GM23338 (cell line): ENCODE results near the gene AP4M1. TPM values are rescaled to one million over a fixed set of nuclear protein-coding genes. Genes with fewer than 3 reads are reported as not detected.

ENCODE experiments used
- ATAC-seq: fragments of 200-7000 bp; cut with Tn5 transposase; 3 replicates; pipeline ENCODE4 v1.9.1; 2020
- DNase-seq: peaks from one replicate; pipeline ENCODE4 v3.0.0-alpha.2; 2015; ENCODE audit warnings: low spot score
- H2AFZ ChIP-seq: fragments of 200-600 bp; sonication (generic); 2 replicates; pipeline ENCODE4 v1.8.0; 2016; ENCODE audit warnings: antibody characterized with exemption, mild to moderate bottlenecking, moderate library complexity
- H3F3A ChIP-seq: fragments of 200-600 bp; sonication (generic); replicated peaks from 2 replicates; pipeline ENCODE4 v1.8.0; 2017; ENCODE audit warnings: antibody characterized with exemption, mixed run types, low read depth
- H3K27ac ChIP-seq: fragments of 200-600 bp; sonication (generic); 2 replicates; pipeline ENCODE4 v1.6.1; 2016; ENCODE audit warnings: low read depth
- H3K27me3 ChIP-seq: fragments of 200-600 bp; sonication (generic); 2 replicates; pipeline ENCODE4 v1.8.0; 2016; ENCODE audit warnings: mild to moderate bottlenecking, mixed run types, moderate library complexity; ENCODE audit not compliant: insufficient read depth
- H3K36me3 ChIP-seq: fragments of 200-600 bp; sonication (generic); 2 replicates; pipeline ENCODE4 v1.8.0; 2016; ENCODE audit warnings: mild to moderate bottlenecking; ENCODE audit not compliant: insufficient read depth
- H3K4me1 ChIP-seq: fragments of 200-600 bp; sonication (generic); 2 replicates; pipeline ENCODE4 v1.8.0; 2016; ENCODE audit warnings: mild to moderate bottlenecking, moderate library complexity; ENCODE audit not compliant: insufficient read depth
- H3K4me2 ChIP-seq: fragments of 200-600 bp; sonication (generic); 2 replicates; pipeline ENCODE4 v1.7.1; 2017; ENCODE audit warnings: mixed run types
- H3K4me3 ChIP-seq: fragments of 200-600 bp; sonication (generic); 2 replicates; pipeline ENCODE4 v1.6.1; 2016; ENCODE audit warnings: mixed run types
- H3K79me2 ChIP-seq: fragments of 200-600 bp; sonication (generic); replicated peaks from 2 replicates; pipeline ENCODE4 v1.8.0; 2017; ENCODE audit warnings: mild to moderate bottlenecking; ENCODE audit not compliant: insufficient read depth
- H3K9me2 ChIP-seq: fragments of 200-600 bp; sonication (generic); 2 replicates; pipeline ENCODE4 v1.8.0; 2017; ENCODE audit not compliant: insufficient read depth
- H4K20me1 ChIP-seq: fragments of 200-600 bp; sonication (generic); replicated peaks from 2 replicates; pipeline ENCODE4 v1.8.0; 2017; ENCODE audit warnings: mild to moderate bottlenecking; ENCODE audit not compliant: insufficient read depth
- H3K27ac Mint-ChIP-seq: 2 replicates; pipeline ENCODE4 v1.8.0; 2020; ENCODE audit warnings: inconsistent platforms, mild to moderate bottlenecking, moderate library complexity, mixed read lengths
- H3K27me3 Mint-ChIP-seq: 3 replicates; pipeline ENCODE4 v1.8.0; 2022; ENCODE audit warnings: low read depth, mild to moderate bottlenecking, moderate library complexity, mixed read lengths, inconsistent platforms; ENCODE audit not compliant: insufficient read depth, poor library complexity
- H3K36me3 Mint-ChIP-seq: 3 replicates; pipeline ENCODE4 v1.8.0; 2021; ENCODE audit warnings: low read depth, mild to moderate bottlenecking, inconsistent platforms, moderate library complexity, mixed read lengths
- H3K4me1 Mint-ChIP-seq: 3 replicates; pipeline ENCODE4 v1.8.0; 2020; ENCODE audit warnings: mild to moderate bottlenecking, inconsistent platforms, mixed read lengths
- H3K4me3 Mint-ChIP-seq: 3 replicates; pipeline ENCODE4 v1.8.0; 2021; ENCODE audit warnings: moderate library complexity, mild to moderate bottlenecking, inconsistent platforms, mixed read lengths
- H3K9me3 Mint-ChIP-seq: 3 replicates; pipeline ENCODE4 v1.8.0; 2020; ENCODE audit warnings: moderate library complexity, mild to moderate bottlenecking, inconsistent platforms, mixed read lengths
- NANOG ChIP-seq: IDR thresholded peaks from 2 replicates; pipeline ENCODE4 v1.6.1; 2016; ENCODE audit warnings: antibody characterized with exemption, borderline replicate concordance
- STAT1 ChIP-seq: IDR thresholded peaks from one replicate; pipeline ENCODE4 v1.6.1; 2016; ENCODE audit warnings: antibody characterized with exemption; ENCODE audit not compliant: unreplicated experiment
- polyA plus RNA-seq: library from polyadenylated mRNA; unstranded; fragments of >200 nt; fragmentation: Nextera tagmentation; extraction: Ambion mirVana; gene quantifications from 2 replicates; pipeline ENCODE4 v1.2.1, GENCODE V29; 2016
- total RNA-seq: library from RNA; depleted of rRNA; stranded (reverse); fragments of >200 nt; shearing (Covaris generic); gene quantifications from 2 replicates; pipeline ENCODE4 v1.2.3, GENCODE V29; 2014
- TF ChIP-seq, protein P1 (sequence below): fragments of 250-450 bp; sonication (Bioruptor Pico); IDR thresholded peaks from 2 replicates; pipeline ENCODE4 v1.5.0; 2020; ENCODE audit warnings: mild to moderate bottlenecking, moderate library complexity
- TF ChIP-seq, protein P2 (sequence below), 2 experiments: fragments of 200-600 bp in 1 of 2; sonication (generic) in 1 of 2; conservative IDR thresholded peaks; 2 replicates each; pipeline versions ENCODE4 v1.5.1 to v1.6.1; 2016 to 2017; ENCODE audit warnings: antibody characterized with exemption in 2 of 2, low read depth in 2 of 2, mild to moderate bottlenecking in 2 of 2, moderate library complexity in 1 of 2

AP4M1 gene
- total and polyA plus RNA-seq, 2 experiments from 2014 or later, result 9.5 to 13.3 TPM

DNA sequence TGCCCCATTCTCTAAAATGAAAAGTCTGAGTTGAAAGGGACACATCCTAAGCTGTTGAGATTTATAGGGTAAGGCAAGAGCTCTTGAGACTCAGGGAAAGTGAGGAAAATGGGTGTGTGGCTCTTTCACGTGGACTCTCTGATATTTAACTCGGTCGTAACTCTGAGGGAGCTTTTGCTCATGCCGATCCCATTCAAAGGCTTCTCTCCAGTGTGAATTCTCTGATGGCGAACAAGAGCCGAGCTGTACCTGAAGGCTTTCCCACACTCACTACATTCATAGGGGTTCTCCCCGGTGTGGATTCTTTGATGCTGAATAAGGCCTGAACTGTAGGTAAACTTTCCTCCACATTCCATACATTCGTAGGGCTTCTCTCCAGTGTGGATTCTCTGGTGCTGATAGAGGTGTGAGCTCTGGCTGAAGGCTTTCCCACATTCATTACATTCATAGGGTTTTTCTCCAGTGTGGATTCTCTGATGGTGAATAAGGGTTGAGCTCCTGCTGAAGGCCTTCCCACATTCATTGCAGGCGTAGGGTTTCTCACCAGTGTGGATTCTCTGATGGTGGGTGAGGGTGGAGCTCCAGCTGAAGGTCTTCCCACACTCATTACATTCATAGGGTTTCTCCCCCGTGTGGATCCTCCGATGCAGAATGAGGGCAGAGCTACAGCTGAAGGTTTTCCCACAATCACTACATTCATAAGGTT lies 30.3 kb upstream of the AP4M1 start (continued):
- TF ChIP-seq, protein P1, sequence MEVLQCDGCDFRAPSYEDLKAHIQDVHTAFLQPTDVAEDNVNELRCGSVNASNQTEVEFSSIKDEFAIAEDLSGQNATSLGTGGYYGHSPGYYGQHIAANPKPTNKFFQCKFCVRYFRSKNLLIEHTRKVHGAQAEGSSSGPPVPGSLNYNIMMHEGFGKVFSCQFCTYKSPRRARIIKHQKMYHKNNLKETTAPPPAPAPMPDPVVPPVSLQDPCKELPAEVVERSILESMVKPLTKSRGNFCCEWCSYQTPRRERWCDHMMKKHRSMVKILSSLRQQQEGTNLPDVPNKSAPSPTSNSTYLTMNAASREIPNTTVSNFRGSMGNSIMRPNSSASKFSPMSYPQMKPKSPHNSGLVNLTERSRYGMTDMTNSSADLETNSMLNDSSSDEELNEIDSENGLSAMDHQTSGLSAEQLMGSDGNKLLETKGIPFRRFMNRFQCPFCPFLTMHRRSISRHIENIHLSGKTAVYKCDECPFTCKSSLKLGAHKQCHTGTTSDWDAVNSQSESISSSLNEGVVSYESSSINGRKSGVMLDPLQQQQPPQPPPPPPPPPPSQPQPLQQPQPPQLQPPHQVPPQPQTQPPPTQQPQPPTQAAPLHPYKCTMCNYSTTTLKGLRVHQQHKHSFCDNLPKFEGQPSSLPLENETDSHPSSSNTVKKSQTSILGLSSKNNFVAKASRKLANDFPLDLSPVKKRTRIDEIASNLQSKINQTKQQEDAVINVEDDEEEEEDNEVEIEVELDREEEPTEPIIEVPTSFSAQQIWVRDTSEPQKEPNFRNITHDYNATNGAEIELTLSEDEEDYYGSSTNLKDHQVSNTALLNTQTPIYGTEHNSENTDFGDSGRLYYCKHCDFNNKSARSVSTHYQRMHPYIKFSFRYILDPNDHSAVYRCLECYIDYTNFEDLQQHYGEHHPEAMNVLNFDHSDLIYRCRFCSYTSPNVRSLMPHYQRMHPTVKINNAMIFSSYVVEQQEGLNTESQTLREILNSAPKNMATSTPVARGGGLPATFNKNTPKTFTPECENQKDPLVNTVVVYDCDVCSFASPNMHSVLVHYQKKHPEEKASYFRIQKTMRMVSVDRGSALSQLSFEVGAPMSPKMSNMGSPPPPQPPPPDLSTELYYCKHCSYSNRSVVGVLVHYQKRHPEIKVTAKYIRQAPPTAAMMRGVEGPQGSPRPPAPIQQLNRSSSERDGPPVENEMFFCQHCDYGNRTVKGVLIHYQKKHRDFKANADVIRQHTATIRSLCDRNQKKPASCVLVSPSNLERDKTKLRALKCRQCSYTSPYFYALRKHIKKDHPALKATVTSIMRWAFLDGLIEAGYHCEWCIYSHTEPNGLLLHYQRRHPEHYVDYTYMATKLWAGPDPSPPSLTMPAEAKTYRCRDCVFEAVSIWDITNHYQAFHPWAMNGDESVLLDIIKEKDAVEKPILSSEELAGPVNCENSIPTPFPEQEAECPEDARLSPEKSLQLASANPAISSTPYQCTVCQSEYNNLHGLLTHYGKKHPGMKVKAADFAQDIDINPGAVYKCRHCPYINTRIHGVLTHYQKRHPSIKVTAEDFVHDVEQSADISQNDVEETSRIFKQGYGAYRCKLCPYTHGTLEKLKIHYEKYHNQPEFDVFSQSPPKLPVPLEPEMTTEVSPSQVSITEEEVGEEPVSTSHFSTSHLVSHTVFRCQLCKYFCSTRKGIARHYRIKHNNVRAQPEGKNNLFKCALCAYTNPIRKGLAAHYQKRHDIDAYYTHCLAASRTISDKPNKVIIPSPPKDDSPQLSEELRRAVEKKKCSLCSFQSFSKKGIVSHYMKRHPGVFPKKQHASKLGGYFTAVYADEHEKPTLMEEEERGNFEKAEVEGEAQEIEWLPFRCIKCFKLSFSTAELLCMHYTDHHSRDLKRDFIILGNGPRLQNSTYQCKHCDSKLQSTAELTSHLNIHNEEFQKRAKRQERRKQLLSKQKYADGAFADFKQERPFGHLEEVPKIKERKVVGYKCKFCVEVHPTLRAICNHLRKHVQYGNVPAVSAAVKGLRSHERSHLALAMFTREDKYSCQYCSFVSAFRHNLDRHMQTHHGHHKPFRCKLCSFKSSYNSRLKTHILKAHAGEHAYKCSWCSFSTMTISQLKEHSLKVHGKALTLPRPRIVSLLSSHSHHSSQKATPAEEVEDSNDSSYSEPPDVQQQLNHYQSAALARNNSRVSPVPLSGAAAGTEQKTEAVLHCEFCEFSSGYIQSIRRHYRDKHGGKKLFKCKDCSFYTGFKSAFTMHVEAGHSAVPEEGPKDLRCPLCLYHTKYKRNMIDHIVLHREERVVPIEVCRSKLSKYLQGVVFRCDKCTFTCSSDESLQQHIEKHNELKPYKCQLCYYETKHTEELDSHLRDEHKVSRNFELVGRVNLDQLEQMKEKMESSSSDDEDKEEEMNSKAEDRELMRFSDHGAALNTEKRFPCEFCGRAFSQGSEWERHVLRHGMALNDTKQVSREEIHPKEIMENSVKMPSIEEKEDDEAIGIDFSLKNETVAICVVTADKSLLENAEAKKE (CRISPR knock-in tag), result no peak

DNA sequence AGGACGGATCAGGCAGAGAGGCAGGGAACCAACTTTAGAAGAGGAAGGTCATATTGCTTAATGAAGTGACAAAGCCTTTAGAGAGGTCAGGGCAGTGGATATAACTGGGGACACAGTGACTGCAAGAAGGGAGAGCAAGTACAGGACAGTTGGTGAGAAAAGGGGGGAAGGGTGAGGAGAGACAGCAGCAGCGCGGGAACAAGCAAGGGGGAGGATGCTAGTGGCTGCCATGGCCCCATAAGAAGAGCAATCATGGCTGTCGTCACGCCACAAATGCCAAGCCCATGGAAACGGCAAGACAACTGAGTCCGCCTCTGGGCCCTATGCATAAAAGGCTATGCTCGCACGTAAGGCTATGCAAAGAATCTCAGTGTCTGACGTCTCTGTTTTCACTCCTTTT lies 29.0 kb upstream of the AP4M1 start:
- no peaks in the 10 kb centered on the region for H3K9me2 ChIP-seq
- peaks cover 89% of the 10 kb centered on the region for H3K9me3 Mint-ChIP-seq
- no peak overlapping the region for H2AFZ ChIP-seq

More for the DNA sequence above, 29.0 kb upstream of the AP4M1 start:
- Histone ChIP-seq H3K79me2 (peaks cover 33% of the 10 kb centered on the region), H3K27me3 (0 out of 2 replicates have a peak, but pooled peaks cover 5% of the 10 kb centered on the region), H3F3A (peaks cover 51% of the 10 kb centered on the region), H3K36me3 (peaks cover 83% of the 10 kb centered on the region), H3K4me2 (no peak overlapping the region), H3K4me3 (no peak overlapping the region), H3K4me1 (no peaks in the 10 kb centered on the region), H3K27ac (no peak overlapping the region), H4K20me1 (peaks cover 3% of the 10 kb centered on the region; the same call in 1 of the 2 replicates)
- ATAC-seq (no peak), DNase-seq (no peak)
- Mint-ChIP-seq H3K27me3 (peaks cover 28% of the 10 kb centered on the region), H3K27ac (no peak overlapping the region), H3K4me1 (no peaks in the 10 kb centered on the region), H3K36me3 (peaks cover 100% of the 10 kb centered on the region), H3K4me3 (no peak overlapping the region)
- TF ChIP-seq STAT1, result no peak
- TF ChIP-seq NANOG, result no peak
- TF ChIP-seq, protein P2, sequence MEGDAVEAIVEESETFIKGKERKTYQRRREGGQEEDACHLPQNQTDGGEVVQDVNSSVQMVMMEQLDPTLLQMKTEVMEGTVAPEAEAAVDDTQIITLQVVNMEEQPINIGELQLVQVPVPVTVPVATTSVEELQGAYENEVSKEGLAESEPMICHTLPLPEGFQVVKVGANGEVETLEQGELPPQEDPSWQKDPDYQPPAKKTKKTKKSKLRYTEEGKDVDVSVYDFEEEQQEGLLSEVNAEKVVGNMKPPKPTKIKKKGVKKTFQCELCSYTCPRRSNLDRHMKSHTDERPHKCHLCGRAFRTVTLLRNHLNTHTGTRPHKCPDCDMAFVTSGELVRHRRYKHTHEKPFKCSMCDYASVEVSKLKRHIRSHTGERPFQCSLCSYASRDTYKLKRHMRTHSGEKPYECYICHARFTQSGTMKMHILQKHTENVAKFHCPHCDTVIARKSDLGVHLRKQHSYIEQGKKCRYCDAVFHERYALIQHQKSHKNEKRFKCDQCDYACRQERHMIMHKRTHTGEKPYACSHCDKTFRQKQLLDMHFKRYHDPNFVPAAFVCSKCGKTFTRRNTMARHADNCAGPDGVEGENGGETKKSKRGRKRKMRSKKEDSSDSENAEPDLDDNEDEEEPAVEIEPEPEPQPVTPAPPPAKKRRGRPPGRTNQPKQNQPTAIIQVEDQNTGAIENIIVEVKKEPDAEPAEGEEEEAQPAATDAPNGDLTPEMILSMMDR (conservative IDR thresholded peaks at IDR 0.05; ENCODE audit: low read depth in 2 of 2), result no peak
